Activated CD8-positive, alpha-beta memory T cell treated with anti-CD3 and anti-CD28 coated beads for 24 hours (primary cell): ENCODE measurements around the gene LCE7A.
A peak's percentile ranks its signal among the peaks of the same experiment; 100 is the strongest.

Experiments used
- DNase-seq: peaks from one replicate; pipeline ENCODE4 v3.0.0-alpha.2; 2020

LCE7A gene

GRCh38 chr1:152859696-152860095 lies at the start of gene LCE7A:
LCE7A (plus strand) TSS chr1:152859996; CDS start chr1:152860698, 702 bp downstream.
- no peak for DNase-seq

- no peak for DNase-seq
Observed at GRCh38 chr1:152811050-152811449, 48.7 kb upstream of the LCE7A start.

GRCh38 chr1:152811671-152812070 lies 48.1 kb upstream of the LCE7A start, which contains the start of gene LCE1B:
LCE1B (plus strand) TSS chr1:152811971; CDS start chr1:152812447, 476 bp downstream.
- DNase-seq = no peak

- DNase-seq = no peak
Observed at GRCh38 chr1:152817309-152817708, 42.5 kb upstream of the LCE7A start.

GRCh38 chr1:152823294-152823693 lies 36.5 kb upstream of the LCE7A start:
- no peak for DNase-seq

- no peak for DNase-seq
Observed at GRCh38 chr1:152824964-152825363, 34.8 kb upstream of the LCE7A start.

- DNase-seq = no peak
Observed at GRCh38 chr1:152827173-152827572, 32.6 kb upstream of the LCE7A start, which contains the start of gene LCE1A. LCE1A (plus strand) TSS chr1:152827473; CDS start chr1:152827473, 0 bp downstream.

GRCh38 chr1:152836870-152837269 lies 22.9 kb upstream of the LCE7A start:
- DNase-seq = no peak

GRCh38 chr1:152842556-152842955 lies 17.2 kb upstream of the LCE7A start, which contains the start of gene LCE6A:
LCE6A (plus strand) TSS chr1:152842856; CDS start chr1:152843521, 665 bp downstream.
- DNase-seq = no peak

GRCh38 chr1:152855661-152856060 lies 4.1 kb upstream of the LCE7A start:
- no peak for DNase-seq

- DNase-seq = no peak
Observed at GRCh38 chr1:152858062-152858461, 1.7 kb upstream of the LCE7A start.

- no peak for DNase-seq
Observed at GRCh38 chr1:152860129-152860528, 333 bp downstream of the LCE7A start.

- DNase-seq = no peak
Observed at GRCh38 chr1:152861374-152861773, 1.6 kb downstream of the LCE7A start.

GRCh38 chr1:152864443-152864842 lies 4.6 kb downstream of the LCE7A start:
- DNase-seq = no peak

- DNase-seq = no peak
Observed at GRCh38 chr1:152866321-152866720, 6.5 kb downstream of the LCE7A start.

- DNase-seq = peak; percentile 76
Observed at GRCh38 chr1:152869808-152870419, 10.1 kb downstream of the LCE7A start.

GRCh38 chr1:152870831-152871730 lies 11.3 kb downstream of the LCE7A start:
- no peak for DNase-seq

- DNase-seq = no peak
Observed at GRCh38 chr1:152871731-152872126, 11.9 kb downstream of the LCE7A start.

GRCh38 chr1:152873495-152873894 lies 13.7 kb downstream of the LCE7A start:
- DNase-seq = no peak

GRCh38 chr1:152876827-152877226 lies 17.0 kb downstream of the LCE7A start:
- no peak for DNase-seq

- no peak for DNase-seq
Observed at GRCh38 chr1:152878042-152878441, 18.2 kb downstream of the LCE7A start, which contains the start of gene SMCP. SMCP (plus strand) TSS chr1:152878322; CDS start chr1:152884423, 6,101 bp downstream.

- no peak for DNase-seq
Observed at GRCh38 chr1:152879559-152880198, 19.9 kb downstream of the LCE7A start.

GRCh38 chr1:152880316-152880715 lies 20.5 kb downstream of the LCE7A start:
- DNase-seq = no peak
